COLO829 (cell line): Measurements from ENCODE around the gene IFRD1.
"Not testable (repeated sequence)": the region's sequence is repeated elsewhere in the genome, so short reads cannot be mapped to it uniquely, and the experiment has no call there.

ENCODE experiments used
- DNase-seq: peaks from one replicate; pipeline ENCODE4 v3.0.0; 2012; ENCODE audit warnings: low spot score

Gene IFRD1

DNA sequence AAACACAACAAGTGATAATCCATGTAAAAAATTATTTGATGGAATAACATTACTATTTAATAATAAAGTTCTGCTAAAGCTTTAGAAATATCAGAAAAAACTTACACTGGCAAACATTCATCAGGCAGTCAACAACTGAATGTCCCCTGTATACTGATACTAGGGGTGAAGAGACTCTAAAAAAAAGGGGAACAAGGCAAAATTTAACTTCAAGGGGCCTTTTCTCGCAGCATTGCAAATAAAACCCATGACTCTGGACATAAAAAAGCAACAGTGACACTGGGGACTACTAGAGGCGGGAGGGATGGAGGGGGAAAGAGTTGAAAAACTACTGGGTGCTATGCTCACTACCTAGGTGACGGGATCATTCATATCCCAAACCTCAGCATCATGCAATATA lies 5.8 kb upstream of the IFRD1 start:
- no peak for DNase-seq

- DNase-seq, result no peak
Observed at GRCh38 chr7:112446431-112446830, 3.8 kb upstream of the IFRD1 start.

GRCh38 chr7:112447406-112447805 lies 2.9 kb upstream of the IFRD1 start:
- no peak for DNase-seq

GRCh38 chr7:112448381-112448780 lies 1.9 kb upstream of the IFRD1 start:
- no peak for DNase-seq

- DNase-seq, result no peak
Observed at GRCh38 chr7:112448891-112449290, 1.4 kb upstream of the IFRD1 start.

DNA sequence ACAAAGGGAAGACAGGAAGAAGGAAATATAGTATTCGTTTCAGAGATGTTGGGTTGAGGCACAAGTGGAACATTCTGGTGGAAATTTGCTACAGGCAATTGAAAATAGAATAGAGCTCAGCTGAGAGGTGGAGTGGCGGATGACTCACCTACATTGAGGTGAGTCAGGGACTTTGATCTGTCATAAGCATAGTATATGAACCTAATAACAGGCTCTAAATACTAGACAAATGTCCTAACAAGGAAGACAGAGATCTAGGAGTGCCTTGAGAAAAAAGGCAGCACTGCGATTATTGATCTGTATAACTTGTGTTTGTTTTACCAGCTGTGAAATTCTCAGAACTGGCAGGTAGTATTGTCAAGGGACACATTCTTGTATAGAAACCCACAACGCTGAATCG lies 907 bp upstream of the IFRD1 start:
- DNase-seq, result no peak

DNA sequence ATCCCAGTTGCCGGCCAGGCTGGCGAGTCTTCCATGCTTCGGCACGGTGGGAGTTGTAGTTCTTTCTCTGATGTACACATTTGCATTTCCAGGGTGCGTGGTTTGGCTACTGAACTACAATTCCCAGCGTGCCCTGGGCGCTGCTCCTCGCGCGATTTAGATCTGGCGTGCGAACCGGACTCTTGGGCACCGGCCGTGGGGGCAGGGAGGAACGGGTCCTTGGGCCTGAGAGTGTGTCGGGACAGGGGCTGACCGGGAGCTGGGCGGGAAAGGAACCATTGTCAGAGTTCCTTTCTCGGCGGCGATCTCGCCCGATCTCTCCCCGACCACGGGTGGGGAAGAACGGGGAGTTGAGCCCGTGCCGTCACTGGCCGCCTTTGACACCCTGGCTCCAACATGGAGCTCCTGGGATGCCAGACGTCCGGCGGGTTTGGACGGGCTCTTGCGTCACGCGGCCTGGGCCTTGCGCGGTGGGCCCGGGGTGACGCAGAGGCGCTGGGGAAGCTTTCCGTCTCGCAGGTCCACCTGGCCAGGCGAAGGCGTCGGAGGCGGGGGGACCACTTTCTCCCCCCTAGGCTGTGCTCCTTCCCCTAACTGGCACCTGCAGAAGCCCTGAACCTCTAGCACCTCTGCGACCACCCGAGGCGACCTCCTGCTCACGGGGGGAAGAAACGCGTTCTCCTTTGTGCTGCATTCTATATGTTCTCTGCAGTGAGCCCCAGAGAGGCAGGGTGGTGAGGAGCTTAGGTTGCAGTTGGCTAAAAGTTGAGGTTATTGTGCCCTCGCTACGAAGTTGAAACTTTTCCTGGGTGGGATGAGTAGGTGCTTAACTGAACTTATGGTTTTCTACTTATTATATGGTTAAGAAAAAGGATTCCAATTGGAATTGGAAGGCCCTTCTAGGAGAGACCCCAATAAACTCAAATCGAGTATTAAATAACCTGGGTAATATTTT lies 824 bp downstream of the IFRD1 start:
- DNase-seq, result peak; percentile 98

DNA sequence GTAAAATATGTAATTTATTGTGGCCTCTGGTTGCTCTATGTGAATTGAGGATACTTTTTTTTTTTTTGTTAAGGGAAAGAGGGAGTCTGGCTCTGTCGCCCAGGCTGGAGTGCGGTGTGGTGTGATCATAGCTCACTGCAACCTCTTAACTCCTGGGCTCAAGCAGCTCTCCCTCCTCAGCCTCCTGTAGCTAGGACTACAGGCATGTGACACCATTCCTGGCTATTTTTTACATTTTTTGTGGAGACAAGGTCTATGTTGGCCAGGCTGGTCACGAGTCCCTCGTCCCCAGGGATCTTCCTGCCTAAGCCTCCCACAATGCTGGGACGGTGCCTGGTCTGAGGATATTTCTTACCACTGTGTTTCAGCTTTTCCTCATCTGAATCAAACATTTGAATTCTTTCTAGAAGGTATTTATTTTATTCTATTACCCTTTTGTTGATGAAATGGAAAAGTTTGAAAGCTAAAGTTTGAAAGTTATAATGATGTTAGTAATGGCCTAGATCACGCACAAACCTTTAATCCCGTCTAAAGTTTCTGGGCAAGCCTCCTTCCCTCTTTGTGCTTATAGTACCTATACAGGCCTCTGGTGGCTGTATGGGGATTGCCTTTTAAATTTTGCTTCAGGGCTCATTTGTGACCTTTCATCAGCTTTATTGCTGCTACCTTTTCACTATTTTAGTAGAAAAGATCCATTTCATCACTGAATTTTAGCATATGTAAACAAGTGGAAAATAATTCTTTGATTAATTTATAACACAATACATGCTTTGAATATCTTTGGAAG lies 2.0 kb downstream of the IFRD1 start:
- DNase-seq, result no peak

- DNase-seq, result no peak
Observed at GRCh38 chr7:112453505-112454171, 3.4 kb downstream of the IFRD1 start.

DNA sequence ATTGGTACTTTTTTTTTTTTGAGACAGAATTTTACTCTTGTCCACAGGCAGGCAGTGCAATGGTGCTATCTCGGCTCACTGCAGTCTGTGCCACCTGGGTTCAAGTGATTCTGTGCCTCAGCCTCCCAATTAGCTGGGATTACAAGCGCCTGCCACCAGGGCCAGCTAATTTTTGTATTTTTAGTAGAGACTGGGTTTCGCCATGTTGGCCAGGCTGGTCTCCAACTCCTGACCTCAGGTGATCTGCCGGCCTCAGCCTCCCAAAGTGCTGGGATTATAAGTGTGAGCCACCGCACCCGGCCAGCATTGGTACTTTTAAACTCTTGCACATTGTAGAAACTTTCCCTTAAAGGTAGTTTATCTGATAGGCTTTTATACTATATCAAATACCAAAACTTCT lies 3.9 kb downstream of the IFRD1 start:
- DNase-seq, result not testable (repeated sequence)

DNA sequence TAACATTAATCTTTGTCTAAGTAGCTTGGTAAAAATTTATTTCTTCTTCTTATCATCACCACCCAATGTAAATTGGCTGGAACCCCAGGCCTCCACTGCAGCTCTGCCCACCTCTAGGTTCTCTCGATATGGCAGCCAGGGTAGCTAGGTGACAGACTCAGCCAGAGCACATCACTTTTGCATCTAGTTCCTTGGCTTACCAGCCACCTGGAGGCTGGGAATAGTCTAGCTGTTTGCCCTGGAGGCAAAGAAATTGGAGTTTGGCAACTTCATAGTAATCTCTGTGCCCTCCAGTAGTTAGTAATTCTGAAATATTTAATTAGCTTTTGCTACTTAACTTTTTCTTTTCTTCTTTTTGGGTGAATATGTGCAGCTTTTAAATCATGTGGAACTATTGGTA lies 9.4 kb downstream of the IFRD1 start:
- no peak for DNase-seq

- peak; percentile 32 for DNase-seq
Observed at GRCh38 chr7:112462236-112462635, 12.0 kb downstream of the IFRD1 start.

DNA sequence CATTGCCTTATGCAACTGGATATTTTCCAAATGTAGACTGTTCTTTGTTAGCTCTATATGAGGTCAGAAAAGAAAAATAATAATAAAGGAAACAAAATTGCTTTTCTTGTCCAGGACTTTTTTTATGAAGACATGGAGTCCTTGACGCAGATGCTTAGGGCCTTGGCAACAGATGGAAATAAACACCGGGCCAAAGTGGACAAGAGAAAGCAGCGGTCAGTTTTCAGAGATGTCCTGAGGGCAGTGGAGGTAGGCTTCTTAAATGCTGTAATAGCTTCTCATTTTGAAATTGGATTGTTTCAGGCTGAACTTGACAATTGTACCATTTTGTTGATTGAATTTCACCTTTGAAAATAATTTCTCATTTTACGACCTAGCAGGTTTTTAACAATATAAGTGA lies 17.6 kb downstream of the IFRD1 start:
- no peak for DNase-seq

- no peak for DNase-seq
Observed at GRCh38 chr7:112470194-112470593, 19.9 kb downstream of the IFRD1 start.

- no peak for DNase-seq
Observed at GRCh38 chr7:112476390-112477052, 26.3 kb downstream of the IFRD1 start.

- no peak for DNase-seq
Observed at GRCh38 chr7:112481121-112481736, 31.0 kb downstream of the IFRD1 start.

DNA sequence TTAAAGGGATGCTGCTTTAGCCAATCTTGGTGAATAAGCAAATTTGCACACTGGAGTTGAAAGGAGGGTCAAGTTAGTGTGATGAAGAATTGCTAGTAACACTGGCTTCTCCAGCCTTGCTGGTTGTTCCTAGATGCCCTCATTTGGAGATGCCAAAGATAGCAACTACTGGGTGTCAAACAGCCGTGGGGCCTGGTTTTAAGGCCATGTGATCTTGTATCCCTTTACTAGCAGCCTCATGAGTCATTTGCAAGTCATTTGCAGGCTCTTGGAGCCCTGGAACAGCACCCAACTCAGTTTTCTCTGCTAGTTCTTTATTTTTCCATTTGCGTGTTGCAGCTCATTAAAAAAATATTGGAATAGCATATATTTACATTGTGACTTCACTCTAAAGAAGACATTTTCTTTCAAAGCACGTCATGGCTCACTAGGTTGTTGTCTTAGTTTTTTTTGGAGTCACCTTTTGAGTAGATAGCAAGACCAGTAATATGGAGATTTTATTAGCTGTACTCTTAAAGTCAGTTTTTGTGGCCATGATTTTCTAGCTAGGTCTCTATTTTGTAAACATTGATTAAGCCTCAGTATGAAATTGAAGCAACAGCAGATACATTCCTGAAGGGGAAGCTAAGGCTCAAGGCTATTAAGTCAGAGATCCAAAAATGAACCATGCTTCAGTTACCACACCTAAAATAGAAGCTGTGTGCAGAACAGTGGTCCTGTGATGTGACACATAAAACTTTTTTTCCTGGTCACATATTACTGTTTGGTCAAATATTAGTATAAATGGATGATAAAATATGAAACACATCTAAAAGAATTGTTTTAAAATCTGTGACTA lies 31.8 kb downstream of the IFRD1 start:
- peak; percentile 89 for DNase-seq

GRCh38 chr7:112484671-112485167 lies 34.5 kb downstream of the IFRD1 start:
- DNase-seq, result peak; percentile 99

DNA sequence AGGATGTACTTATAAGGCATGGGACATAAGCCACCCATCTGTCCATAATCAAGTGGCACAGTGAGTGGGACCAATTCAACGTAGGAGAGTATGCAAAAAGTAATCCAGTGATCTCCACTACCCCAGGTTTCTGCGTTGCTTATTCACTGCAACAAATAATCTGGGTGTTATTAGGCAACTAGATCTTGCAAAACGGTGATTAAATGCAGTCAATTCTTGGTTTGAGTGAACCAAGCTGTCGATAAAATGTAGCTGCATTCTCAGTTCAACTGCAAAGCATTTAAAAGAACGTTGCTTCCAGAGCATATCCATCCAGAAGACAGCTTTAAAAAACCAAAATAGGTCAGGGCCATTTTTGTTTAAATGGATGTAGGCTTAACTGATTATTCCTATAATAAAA lies 35.5 kb downstream of the IFRD1 start:
- DNase-seq, result no peak

DNA sequence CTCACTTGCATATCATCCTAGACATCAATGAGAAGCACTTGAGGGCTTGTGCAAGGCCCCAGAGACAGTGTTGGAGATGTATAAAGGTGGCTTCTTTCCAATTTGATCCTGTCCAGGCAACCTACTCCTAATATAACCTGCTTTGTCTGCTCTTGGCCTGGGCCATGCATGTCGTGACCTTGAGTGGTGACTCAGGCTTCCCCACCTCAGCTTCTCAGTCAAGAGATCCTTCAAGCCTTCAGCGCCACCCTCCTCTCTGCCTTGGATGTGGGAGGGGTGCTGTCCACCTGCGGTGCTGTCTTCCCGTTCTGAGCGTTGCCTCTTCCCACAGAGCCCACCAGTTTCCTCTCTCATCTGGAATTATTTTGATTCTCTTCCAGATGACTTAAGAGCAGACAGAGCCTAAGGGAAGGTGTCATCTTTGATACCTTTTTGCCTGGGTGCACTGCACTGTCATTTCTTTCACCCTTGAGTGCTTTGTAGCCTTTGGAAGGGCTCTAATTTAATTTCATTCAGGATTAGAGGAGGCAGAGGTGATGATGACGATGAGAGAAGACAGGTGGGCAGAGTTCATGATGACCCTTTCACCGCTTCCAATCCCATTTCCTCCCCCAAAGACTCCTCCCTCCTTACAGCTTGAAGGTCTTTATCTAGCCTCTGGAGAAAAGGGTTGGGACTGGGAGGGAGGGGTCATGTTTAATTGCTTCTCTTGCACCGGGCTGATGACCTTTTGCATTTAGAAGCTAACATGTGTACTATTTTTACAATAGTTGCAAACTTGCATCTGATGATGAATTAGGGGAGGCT lies 37.4 kb downstream of the IFRD1 start:
- no peak for DNase-seq
